ENCODE data around the gene LCK. TPM values are rescaled to one million over a fixed set of nuclear protein-coding genes. Genes with fewer than 3 reads are reported as not detected.
A peak's percentile ranks its signal among the peaks of the same experiment; 100 is the strongest.
"Not testable (repeated sequence)": the region's sequence is repeated elsewhere in the genome, so short reads cannot be mapped to it uniquely, and the experiment has no call there.

LCK gene
- total RNA-seq, 1 donor from 2014 or later: not detected

DNA sequence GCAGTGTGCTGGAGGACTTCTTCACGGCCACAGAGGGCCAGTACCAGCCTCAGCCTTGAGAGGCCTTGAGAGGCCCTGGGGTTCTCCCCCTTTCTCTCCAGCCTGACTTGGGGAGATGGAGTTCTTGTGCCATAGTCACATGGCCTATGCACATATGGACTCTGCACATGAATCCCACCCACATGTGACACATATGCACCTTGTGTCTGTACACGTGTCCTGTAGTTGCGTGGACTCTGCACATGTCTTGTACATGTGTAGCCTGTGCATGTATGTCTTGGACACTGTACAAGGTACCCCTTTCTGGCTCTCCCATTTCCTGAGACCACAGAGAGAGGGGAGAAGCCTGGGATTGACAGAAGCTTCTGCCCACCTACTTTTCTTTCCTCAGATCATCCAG lies 34.6 kb downstream of the LCK start:
- TF ChIP-seq, protein P1, sequence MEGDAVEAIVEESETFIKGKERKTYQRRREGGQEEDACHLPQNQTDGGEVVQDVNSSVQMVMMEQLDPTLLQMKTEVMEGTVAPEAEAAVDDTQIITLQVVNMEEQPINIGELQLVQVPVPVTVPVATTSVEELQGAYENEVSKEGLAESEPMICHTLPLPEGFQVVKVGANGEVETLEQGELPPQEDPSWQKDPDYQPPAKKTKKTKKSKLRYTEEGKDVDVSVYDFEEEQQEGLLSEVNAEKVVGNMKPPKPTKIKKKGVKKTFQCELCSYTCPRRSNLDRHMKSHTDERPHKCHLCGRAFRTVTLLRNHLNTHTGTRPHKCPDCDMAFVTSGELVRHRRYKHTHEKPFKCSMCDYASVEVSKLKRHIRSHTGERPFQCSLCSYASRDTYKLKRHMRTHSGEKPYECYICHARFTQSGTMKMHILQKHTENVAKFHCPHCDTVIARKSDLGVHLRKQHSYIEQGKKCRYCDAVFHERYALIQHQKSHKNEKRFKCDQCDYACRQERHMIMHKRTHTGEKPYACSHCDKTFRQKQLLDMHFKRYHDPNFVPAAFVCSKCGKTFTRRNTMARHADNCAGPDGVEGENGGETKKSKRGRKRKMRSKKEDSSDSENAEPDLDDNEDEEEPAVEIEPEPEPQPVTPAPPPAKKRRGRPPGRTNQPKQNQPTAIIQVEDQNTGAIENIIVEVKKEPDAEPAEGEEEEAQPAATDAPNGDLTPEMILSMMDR (conservative IDR thresholded peaks at IDR 0.05): no peak
- no peak for DNase-seq (ENCODE audit: extremely low spot score, unreplicated experiment)
- Mint-ChIP-seq H3K27me3 (no peaks in the 10 kb centered on the region), H3K36me3 (no peaks in the 10 kb centered on the region), H3K4me1 (ENCODE audit: unreplicated experiment) (no peaks in the 10 kb centered on the region), H3K4me3 (no peak overlapping the region), H3K9me3 (no peaks in the 10 kb centered on the region), H3K27ac (no peak overlapping the region)

DNA sequence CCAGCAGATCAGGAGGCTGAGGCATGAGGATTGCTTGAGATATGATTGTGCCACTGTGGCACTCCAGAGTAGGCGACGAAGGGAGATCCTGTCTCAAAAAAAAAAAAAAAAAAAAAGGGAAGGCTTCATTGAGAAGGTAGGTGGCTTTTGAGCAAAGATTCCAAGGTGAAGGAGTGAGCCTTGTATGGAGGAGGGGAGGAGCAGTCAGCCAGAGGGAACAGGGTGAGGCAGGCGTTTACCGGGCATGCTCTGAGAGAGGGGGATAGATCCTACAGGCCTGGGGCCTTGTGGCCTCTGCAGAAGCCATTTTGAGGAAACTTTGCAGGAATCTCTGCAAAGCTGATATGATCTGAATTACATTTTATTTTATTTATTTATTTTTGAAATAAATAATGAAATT lies 35.7 kb downstream of the LCK start:
- no peaks in the 10 kb centered on the region for H3K36me3 Mint-ChIP-seq
- H3K4me1 Mint-ChIP-seq (ENCODE audit: unreplicated experiment): peaks cover 5% of the 10 kb centered on the region
- no peak for DNase-seq (ENCODE audit: extremely low spot score, unreplicated experiment)
- H3K4me3 Mint-ChIP-seq: no peak overlapping the region
- no peaks in the 10 kb centered on the region for H3K27me3 Mint-ChIP-seq
- no peak overlapping the region for H3K27ac Mint-ChIP-seq
- TF ChIP-seq, protein P1 (conservative IDR thresholded peaks at IDR 0.05): no peak
- H3K9me3 Mint-ChIP-seq: no peaks in the 10 kb centered on the region

DNA sequence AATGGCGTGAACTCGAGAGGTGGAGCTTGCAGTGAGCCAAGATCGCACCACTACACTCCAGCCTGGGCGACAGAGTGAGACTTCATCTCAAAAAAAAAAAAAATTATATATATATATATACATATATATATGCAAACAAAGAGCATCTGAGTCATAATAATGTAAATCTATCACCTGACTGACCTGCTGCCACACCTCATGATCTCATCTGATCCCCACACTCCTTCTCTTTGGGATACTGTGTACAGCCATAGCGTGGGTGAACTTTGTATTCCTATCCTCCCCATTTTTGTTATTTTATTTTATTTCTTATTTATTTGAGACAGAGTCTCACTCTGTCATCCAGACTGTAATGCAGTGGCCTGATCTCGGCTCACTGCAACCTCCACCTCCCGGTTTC lies 38.2 kb downstream of the LCK start:
- Mint-ChIP-seq H3K36me3 (peaks cover 4% of the 10 kb centered on the region), H3K4me1 (ENCODE audit: unreplicated experiment) (peaks cover 13% of the 10 kb centered on the region), H3K9me3 (no peaks in the 10 kb centered on the region), H3K4me3 (no peak overlapping the region), H3K27ac (no peak overlapping the region), H3K27me3 (no peaks in the 10 kb centered on the region)
- TF ChIP-seq, protein P1 (conservative IDR thresholded peaks at IDR 0.05): no peak
- DNase-seq (ENCODE audit: extremely low spot score, unreplicated experiment): no peak

DNA sequence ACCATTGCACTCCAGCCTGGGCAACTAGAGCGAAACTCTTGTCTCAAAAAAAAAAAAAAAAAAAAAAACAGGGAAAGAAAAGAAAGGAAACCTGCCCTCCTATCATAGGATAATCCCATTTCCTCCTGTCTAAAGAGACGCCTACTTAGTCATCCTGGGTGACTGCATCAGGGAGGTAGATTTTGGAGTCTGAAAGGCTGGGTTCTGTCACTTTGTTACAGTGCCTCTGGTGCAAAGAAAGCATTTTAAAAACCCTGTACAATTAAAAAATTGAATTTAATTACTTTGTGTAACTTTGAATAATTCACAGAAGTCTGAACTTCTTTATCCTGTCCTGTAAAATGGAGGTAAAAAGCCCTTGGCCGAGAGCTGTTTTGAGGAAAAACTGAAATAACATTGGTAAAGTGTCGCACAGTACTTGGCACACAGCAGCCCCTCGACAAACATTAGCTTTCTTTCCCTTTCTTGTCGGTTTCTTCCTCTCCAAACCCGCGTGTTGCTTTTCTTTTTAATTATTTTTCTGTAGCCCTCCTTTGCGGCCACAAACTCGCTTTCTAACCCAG lies 40.2 kb downstream of the LCK start:
- peaks cover 4% of the 10 kb centered on the region for H3K36me3 Mint-ChIP-seq
- H3K9me3 Mint-ChIP-seq: no peaks in the 10 kb centered on the region
- peak overlapping the region; percentile 61 for H3K27ac Mint-ChIP-seq
- peak overlapping the region; percentile 99 for H3K4me3 Mint-ChIP-seq
- no peaks in the 10 kb centered on the region for H3K27me3 Mint-ChIP-seq
- DNase-seq (ENCODE audit: extremely low spot score, unreplicated experiment): no peak
- H3K4me1 Mint-ChIP-seq (ENCODE audit: unreplicated experiment): peaks cover 19% of the 10 kb centered on the region
- TF ChIP-seq, protein P1 (conservative IDR thresholded peaks at IDR 0.05): no peak

DNA sequence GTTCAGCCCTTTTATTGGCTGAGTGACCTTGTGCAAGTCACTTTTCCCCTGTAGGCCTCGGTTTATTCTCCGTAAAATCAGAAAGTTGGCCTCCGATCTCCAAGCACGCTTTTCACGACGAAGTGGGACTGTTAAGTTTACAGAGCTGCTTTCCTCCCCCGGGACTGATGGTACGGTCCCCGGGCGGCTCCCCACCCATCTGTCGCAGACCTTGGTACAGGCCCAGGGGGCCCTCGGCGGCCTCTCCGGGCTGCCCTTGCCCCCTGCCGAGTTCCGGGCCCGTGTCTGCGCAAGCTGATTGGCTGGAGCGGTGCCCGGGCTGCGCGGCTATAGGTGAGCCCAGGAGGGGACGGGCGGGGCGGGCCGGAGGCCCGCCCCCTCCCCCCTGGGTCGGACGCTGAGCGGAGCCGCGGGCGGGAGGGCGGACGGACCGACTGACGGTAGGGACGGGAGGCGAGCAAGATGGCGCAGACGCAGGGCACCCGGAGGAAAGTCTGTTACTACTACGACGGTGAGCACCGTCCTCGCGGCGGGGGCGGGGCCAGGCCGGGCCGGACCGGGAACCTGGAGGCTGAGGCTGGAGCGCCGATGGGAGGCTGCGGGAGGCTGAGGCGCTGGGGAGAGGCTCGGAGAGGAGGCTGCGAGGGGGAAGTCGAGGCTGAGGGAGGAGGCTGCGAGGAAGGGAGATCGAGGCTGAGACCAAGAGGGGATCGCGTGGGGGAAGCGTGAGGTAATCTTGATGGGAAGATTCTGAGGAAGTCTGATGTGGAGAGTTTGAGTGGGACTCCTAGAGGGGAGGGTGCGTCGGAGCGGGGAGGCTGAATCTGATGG lies 40.9 kb downstream of the LCK start, which contains the start of gene HDAC1:
Gene HDAC1, plus strand, starts transcription at position 376 of the 831 bp plus-strand sequence. Its CDS starts 87 bp downstream, at position 463.
- Mint-ChIP-seq H3K4me1 (ENCODE audit: unreplicated experiment) (peaks cover 25% of the 10 kb centered on the region), H3K4me3 (peak within 1 kb of the TSS; percentile 99), H3K27ac (peak within 1 kb of the TSS; percentile 90), H3K27me3 (no peaks in the 10 kb centered on the region), H3K36me3 (peaks cover 8% of the 10 kb centered on the region), H3K9me3 (no peaks in the 10 kb centered on the region)
- TF ChIP-seq, protein P1 (conservative IDR thresholded peaks at IDR 0.05): no peak
- DNase-seq (ENCODE audit: extremely low spot score, unreplicated experiment): peak; percentile 93

DNA sequence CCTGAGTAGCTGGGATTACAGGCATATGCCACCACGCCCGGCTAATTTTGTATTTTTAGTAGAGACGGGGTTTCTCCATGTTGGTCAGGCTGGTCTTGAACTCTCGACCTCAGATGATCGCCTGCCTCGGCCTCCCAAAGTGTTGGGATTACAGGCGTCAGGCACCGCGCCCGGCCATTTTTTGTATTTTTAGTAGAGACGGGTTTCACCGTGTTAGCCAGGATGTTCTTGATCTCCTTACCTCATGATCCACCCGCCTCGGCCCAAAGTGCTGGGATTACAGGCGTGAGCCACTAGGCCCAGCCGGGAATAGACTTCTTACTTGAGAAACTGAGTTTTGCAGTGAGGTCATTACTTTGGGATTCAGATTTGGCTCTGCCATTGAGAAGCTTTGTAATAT lies 47.1 kb downstream of the LCK start:
- not testable (repeated sequence) for H3K9me3 Mint-ChIP-seq; H3K27ac Mint-ChIP-seq; DNase-seq (ENCODE audit: extremely low spot score, unreplicated experiment); H3K27me3 Mint-ChIP-seq; H3K4me3 Mint-ChIP-seq
- Mint-ChIP-seq H3K36me3 (peaks cover 15% of the 10 kb centered on the region), H3K4me1 (ENCODE audit: unreplicated experiment) (peaks cover 12% of the 10 kb centered on the region)
